ENCODE data around the gene SLC1A2.

DNA sequence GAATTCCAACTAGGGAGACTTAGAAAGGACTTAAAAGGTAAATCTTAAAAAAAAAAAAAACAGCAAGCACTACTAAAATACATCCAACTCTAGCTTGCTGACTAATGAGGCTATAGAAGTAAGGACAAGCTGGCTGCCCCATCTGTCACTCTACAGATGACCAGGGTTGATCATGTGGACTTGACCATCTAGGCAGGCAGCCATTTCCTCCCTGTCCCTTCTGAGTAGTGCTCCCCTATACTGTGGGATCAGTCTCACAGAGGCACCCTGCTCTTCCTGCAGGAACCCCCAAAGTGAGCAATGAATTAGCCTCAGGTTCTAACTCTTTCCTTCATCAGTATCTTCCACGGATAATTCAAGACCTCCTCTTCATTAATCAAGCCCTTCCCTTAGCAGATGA is 12.3 kb downstream of the SLC1A2 start:
- TF ChIP-seq, protein P1, sequence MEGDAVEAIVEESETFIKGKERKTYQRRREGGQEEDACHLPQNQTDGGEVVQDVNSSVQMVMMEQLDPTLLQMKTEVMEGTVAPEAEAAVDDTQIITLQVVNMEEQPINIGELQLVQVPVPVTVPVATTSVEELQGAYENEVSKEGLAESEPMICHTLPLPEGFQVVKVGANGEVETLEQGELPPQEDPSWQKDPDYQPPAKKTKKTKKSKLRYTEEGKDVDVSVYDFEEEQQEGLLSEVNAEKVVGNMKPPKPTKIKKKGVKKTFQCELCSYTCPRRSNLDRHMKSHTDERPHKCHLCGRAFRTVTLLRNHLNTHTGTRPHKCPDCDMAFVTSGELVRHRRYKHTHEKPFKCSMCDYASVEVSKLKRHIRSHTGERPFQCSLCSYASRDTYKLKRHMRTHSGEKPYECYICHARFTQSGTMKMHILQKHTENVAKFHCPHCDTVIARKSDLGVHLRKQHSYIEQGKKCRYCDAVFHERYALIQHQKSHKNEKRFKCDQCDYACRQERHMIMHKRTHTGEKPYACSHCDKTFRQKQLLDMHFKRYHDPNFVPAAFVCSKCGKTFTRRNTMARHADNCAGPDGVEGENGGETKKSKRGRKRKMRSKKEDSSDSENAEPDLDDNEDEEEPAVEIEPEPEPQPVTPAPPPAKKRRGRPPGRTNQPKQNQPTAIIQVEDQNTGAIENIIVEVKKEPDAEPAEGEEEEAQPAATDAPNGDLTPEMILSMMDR (IDR thresholded peaks at IDR 0.05; ENCODE audit: insufficient read depth, low read length, poor library complexity, severe bottlenecking), result no peak
- no peak for TF ChIP-seq EZH2phosphoT487 (conservative IDR thresholded peaks at IDR 0.05; ENCODE audit: low read length)
